ENCODE measurements around the gene TBK1. TPM values are rescaled to one million over a fixed set of nuclear protein-coding genes. Genes with fewer than 3 reads are reported as not detected.

Gene TBK1
- total RNA-seq, 1 experiment from 2014 or later: 32.4 TPM

DNA sequence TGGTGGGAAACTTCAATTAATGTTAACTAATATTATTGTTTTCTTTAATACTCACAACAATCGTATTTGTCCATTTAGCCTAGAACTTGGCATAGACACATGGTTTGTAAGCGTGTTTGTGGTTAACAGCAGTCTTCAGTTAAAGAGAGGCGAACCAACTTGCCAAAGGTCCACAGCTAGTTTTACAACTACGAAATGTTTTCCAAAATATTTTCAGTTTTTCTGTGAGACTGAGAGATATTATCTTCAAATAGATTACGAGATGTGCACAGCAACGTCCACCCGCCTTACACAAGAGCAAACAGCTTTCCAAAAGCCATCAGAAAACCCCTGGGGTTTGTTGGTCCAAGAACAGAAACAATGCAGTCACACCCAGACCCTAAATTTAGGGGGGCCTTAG, 99.8 kb downstream of the TBK1 start:
- H3K27me3 ChIP-seq (ENCODE audit: control insufficient read depth, insufficient read depth, low read length): no peaks in the 10 kb centered on the region
- intact Hi-C loops (cut with micrococcal nuclease; ENCODE audit: unreplicated experiment): no loop called here
- no peaks in the 10 kb centered on the region for H3K4me1 ChIP-seq (ENCODE audit: control insufficient read depth, insufficient read depth, low read length)
- ATAC-seq: no peak
- TF ChIP-seq TCF7L2 (IDR thresholded peaks at IDR 0.05; ENCODE audit: low read depth, low read length) (no peak), SIN3A (IDR thresholded peaks at IDR 0.05; ENCODE audit: borderline replicate concordance, insufficient read depth, low read depth, low read length) (no peak), POLR2AphosphoS5 (IDR thresholded peaks at IDR 0.05; ENCODE audit: low read depth, low read length) (no peak)
- TF ChIP-seq, protein P1, sequence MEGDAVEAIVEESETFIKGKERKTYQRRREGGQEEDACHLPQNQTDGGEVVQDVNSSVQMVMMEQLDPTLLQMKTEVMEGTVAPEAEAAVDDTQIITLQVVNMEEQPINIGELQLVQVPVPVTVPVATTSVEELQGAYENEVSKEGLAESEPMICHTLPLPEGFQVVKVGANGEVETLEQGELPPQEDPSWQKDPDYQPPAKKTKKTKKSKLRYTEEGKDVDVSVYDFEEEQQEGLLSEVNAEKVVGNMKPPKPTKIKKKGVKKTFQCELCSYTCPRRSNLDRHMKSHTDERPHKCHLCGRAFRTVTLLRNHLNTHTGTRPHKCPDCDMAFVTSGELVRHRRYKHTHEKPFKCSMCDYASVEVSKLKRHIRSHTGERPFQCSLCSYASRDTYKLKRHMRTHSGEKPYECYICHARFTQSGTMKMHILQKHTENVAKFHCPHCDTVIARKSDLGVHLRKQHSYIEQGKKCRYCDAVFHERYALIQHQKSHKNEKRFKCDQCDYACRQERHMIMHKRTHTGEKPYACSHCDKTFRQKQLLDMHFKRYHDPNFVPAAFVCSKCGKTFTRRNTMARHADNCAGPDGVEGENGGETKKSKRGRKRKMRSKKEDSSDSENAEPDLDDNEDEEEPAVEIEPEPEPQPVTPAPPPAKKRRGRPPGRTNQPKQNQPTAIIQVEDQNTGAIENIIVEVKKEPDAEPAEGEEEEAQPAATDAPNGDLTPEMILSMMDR (IDR thresholded peaks at IDR 0.05): no peak
- TF ChIP-seq, protein P2, sequence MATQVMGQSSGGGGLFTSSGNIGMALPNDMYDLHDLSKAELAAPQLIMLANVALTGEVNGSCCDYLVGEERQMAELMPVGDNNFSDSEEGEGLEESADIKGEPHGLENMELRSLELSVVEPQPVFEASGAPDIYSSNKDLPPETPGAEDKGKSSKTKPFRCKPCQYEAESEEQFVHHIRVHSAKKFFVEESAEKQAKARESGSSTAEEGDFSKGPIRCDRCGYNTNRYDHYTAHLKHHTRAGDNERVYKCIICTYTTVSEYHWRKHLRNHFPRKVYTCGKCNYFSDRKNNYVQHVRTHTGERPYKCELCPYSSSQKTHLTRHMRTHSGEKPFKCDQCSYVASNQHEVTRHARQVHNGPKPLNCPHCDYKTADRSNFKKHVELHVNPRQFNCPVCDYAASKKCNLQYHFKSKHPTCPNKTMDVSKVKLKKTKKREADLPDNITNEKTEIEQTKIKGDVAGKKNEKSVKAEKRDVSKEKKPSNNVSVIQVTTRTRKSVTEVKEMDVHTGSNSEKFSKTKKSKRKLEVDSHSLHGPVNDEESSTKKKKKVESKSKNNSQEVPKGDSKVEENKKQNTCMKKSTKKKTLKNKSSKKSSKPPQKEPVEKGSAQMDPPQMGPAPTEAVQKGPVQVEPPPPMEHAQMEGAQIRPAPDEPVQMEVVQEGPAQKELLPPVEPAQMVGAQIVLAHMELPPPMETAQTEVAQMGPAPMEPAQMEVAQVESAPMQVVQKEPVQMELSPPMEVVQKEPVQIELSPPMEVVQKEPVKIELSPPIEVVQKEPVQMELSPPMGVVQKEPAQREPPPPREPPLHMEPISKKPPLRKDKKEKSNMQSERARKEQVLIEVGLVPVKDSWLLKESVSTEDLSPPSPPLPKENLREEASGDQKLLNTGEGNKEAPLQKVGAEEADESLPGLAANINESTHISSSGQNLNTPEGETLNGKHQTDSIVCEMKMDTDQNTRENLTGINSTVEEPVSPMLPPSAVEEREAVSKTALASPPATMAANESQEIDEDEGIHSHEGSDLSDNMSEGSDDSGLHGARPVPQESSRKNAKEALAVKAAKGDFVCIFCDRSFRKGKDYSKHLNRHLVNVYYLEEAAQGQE (IDR thresholded peaks at IDR 0.05; ENCODE audit: insufficient read depth in 1 of 2, low read depth in 2 of 2, low read length in 1 of 2): no peak
- H3K36me3 ChIP-seq (ENCODE audit: control insufficient read depth, insufficient read depth, low read length): no peaks in the 10 kb centered on the region
- BruUV-seq (replicated peaks): no TSS peak
- H3K4me3 ChIP-seq (ENCODE audit: low read depth in 2 of 2, low read length in 2 of 2): no peak overlapping the region
- no peak overlapping the region for H3K27ac ChIP-seq (ENCODE audit: low read length)
- POLR2A ChIA-PET: no interaction called here
- in situ Hi-C loops (cut with HindIII; ENCODE audit: low pct_unique_long_range_greater_than_20kb, low sequenced_read_pairs): no loop called here
- no peaks in the 10 kb centered on the region for H3K9me3 ChIP-seq (ENCODE audit: control insufficient read depth, insufficient read depth, low read depth, low read length)
- DNase-seq (ENCODE audit: low read depth, low spot score): no peak
- CTCF ChIA-PET: no interaction called here

Other genes with a start within 250 kb of the TBK1 start
- 9.6 TPM for gene KICS2, start 229.8 kb upstream of the TBK1 start, total RNA-seq (2021; ENCODE audit: unreplicated experiment)
- 2.8 TPM for gene C12orf56, start 61.4 kb upstream of the TBK1 start, total RNA-seq (2021; ENCODE audit: unreplicated experiment)
- 155 TPM for gene XPOT, start 47.7 kb upstream of the TBK1 start, total RNA-seq (2021; ENCODE audit: unreplicated experiment)
- 107 TPM for gene RASSF3, start 158.4 kb downstream of the TBK1 start, total RNA-seq (2021; ENCODE audit: unreplicated experiment)

Measured in Panc1 (cell line).